Stimulated activated CD8-positive, alpha-beta memory T cell treated with anti-CD3 and anti-CD28 coated beads, Interleukin-15, amount 100 ng/mL, for 24 hours (primary cell): Measurements from ENCODE around the gene HOXA5.

Experiments
- DNase-seq: peaks from one replicate; pipeline ENCODE4 v3.0.0-alpha.2; 2020; ENCODE audit warnings: low read depth

HOXA5 gene

GRCh38 chr7:27118580-27118979 is 24.9 kb downstream of the HOXA5 start:
- DNase-seq: no peak

GRCh38 chr7:27117887-27118491 is 25.5 kb downstream of the HOXA5 start:
- no peak for DNase-seq

- no peak for DNase-seq
Observed at GRCh38 chr7:27116962-27117886, 26.3 kb downstream of the HOXA5 start.

- DNase-seq: no peak
Observed at GRCh38 chr7:27116031-27116961, 27.2 kb downstream of the HOXA5 start.

GRCh38 chr7:27115221-27116026 is 28.1 kb downstream of the HOXA5 start:
- no peak for DNase-seq

GRCh38 chr7:27114881-27115220 is 28.6 kb downstream of the HOXA5 start:
- no peak for DNase-seq

GRCh38 chr7:27113991-27114769 is 29.3 kb downstream of the HOXA5 start:
- DNase-seq: no peak

- DNase-seq: no peak
Observed at GRCh38 chr7:27112955-27113949, 30.2 kb downstream of the HOXA5 start.

GRCh38 chr7:27112361-27112760 is 31.1 kb downstream of the HOXA5 start:
- DNase-seq: no peak

- no peak for DNase-seq
Observed at GRCh38 chr7:27111751-27112277, 31.7 kb downstream of the HOXA5 start.

GRCh38 chr7:27111042-27111750 is 32.3 kb downstream of the HOXA5 start:
- DNase-seq: no peak

GRCh38 chr7:27110186-27111031 is 33.1 kb downstream of the HOXA5 start:
- DNase-seq: no peak

- DNase-seq: no peak
Observed at GRCh38 chr7:27109466-27110185, 33.9 kb downstream of the HOXA5 start.

GRCh38 chr7:27108390-27109127 is 34.9 kb downstream of the HOXA5 start:
- no peak for DNase-seq

GRCh38 chr7:27107391-27108381 is 35.8 kb downstream of the HOXA5 start:
- DNase-seq: no peak
